Stimulated activated CD8-positive, alpha-beta memory T cell treated with anti-CD3 and anti-CD28 coated beads, Interleukin-15, amount 100 ng/mL, for 48 hours (primary cell): Measurements from ENCODE around the gene SCMH1.
"Not testable (repeated sequence)": the region's sequence is repeated elsewhere in the genome, so short reads cannot be mapped to it uniquely, and the experiment has no call there.

Source experiments
- DNase-seq, 2 donors: peaks; one replicate each; pipeline ENCODE4 v3.0.0-alpha.2; 2020; ENCODE audit warnings: low read depth in 2 of 2

The SCMH1 gene

GRCh38 chr1:41249319-41249718 lies 7.2 kb upstream of the SCMH1 start:
- no peak for DNase-seq

DNA sequence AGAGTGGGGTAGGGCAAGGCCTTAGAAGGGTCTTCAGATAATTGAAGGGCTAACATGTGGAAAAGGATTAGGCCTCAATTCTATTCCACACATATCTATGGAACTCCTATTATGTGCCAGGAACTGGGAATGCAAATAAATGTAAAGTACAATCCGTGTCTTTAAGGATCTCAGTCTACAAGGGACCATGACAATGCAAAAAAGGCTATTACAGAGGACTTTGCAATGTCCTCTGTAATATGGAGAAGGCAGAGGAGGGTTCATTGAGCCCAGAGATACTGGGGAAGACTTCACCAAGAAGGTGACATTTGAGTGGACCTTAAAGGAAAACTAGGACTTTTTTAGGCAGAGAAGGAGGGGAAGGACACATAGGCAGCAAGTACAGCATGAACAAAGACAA lies 4.5 kb upstream of the SCMH1 start:
- no peak for DNase-seq

DNA sequence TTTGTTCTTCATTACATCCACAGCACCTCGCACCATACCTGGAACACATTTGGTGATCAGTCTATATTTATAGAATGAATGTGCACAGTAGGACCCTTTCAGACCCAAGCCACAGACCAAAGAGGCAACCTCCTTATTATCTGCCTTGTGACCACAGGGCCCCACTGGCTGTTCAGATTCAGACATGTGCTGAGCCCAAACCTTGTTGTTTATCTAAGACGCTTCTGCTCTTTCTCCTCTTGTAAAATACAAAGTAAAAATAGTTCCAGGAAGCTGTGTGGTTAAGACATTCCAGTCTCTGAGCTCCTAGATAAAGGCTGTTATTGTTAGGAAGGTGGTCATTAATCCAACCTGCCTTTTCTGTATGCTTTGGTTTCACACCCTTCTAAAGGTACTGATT lies 3.6 kb upstream of the SCMH1 start:
- no peak for DNase-seq

GRCh38 chr1:41243079-41243385 lies 926 bp upstream of the SCMH1 start:
- DNase-seq, result no peak

DNA sequence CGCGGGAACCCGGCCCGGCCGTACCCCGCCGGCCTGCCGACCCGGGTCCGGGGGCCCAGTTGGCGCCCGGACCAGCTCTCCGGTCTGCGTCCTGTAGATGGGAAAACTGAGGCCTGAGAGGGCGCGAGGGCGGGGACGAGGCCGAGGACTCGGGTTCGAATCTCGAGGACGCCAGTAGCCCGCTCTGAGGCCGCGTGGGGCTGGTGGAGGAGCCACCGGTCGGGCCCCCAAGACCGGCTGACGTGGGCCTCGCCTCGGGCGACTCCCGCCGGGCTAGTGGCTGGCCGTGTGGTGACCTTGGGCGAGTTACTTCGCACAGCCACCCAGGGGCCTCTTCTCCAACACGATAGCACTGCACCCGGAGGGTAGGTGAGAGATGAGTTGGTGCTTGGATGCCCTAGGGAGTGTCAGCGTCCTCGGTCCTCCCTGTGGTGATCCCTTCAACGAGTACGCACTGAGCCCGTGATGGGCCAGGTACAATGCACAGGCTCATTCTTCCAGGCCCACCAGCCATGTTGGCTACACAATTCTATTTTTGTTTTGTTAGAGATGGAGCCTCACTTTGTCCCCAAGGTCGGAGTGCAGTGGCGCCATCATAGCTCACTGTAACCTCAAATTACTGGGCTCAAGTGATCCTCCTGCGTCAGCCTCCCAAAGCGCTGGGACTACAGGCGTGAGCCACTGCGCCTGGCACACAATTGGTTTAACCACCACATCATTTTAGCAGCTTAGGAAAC lies 404 bp upstream of the SCMH1 start:
- peak in 1 of 2 donors; percentile 1 for DNase-seq

GRCh38 chr1:41241354-41241748 lies 755 bp downstream of the SCMH1 start:
- peak; percentile 45 to 49 for DNase-seq

- DNase-seq, result no peak
These were observed 1.2 kb downstream of the SCMH1 start for GRCh38 chr1:41240781-41241353.

GRCh38 chr1:41239988-41240610 lies 2.0 kb downstream of the SCMH1 start:
- DNase-seq, result no peak

DNA sequence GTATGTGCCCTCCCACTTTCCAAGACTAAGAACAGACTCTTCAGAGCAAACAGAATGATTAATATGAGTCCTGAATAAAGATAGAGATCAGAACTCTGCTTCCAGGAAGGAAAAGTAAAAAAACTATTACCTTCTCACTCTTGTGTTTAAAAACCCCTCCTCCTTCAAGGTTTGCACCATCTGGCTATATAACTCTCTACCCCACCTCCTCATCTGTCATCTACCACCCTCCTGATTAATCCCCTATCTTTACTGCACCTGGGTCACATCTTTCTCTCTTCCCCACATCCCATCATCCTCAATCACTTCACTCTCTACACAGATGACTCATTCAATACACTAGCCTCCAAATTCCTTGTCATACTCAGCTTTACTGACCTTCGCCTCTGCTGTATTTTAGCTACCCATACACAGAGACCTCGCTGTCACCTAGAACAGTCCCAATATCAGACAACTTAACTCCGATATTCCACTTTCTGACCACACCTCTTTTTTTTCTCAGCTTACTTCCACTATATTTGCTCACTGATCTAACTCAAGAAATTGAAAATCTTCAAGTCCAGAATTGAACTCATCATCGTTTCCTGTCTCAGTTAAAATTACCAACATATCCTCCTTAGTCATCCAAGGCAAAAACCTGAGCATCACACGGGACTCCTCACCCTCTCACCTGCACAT lies 3.7 kb downstream of the SCMH1 start:
- no peak for DNase-seq

DNA sequence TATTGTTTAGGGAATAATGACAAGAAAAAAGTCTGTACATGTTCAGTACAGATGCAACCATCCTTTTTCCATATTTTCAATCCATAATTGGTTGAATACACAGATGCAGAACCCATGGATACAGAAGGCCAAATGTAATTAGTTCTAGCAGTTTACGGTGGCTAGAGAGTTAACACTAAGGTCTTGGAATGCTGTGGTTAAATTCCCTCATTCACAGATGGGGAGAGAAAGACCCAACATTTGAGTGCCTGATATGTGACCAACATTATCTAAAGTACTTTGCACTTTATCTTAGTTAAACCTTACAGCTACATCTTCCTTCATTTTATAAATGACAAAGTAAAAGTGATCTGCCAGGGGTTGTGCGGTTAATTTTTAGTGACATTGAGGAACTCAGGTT lies 5.3 kb downstream of the SCMH1 start:
- no peak for DNase-seq

- no peak for DNase-seq
These were observed 6.2 kb downstream of the SCMH1 start for GRCh38 chr1:41235893-41236292.

DNA sequence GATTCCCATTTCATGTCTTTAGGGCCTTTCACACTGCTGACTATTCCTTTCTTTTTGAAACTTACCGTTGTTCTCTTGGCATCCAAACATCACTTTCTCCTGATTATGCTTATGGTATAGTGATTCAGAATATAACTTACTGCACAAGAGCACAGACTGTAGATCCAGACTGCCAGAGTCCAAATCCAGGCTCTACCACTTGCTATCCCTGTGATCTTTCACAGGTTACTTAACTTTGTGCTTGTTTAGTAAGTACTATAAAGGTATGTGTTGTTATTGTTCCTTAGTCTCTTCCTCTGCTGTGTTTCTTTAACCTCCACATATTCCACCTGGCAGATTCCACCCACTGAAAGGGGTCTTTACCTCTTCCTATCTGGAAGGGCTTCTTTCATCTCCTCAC lies 8.4 kb downstream of the SCMH1 start:
- no peak for DNase-seq

GRCh38 chr1:41232305-41232704 lies 9.8 kb downstream of the SCMH1 start:
- DNase-seq, result no peak

DNA sequence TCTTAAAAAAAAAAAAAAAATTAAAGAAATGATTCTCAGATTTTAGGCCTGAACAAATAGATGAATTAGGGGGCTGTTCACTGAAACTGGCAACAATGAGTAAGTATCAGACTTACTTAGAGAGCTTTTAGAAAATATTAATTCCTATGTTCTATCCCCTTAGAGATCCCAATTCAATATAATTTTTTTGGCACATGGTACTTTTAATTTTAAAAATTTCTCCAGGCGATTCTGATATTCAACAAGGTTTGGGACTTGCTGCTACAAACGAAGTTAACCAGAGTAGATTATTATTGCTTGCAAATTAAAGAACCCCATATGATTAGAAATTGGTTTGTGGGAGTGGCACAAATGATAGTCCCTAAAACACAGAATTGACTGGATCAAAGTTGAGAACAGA lies 11.4 kb downstream of the SCMH1 start:
- no peak for DNase-seq

GRCh38 chr1:41229219-41229618 lies 12.9 kb downstream of the SCMH1 start:
- not testable (repeated sequence) for DNase-seq

- no peak for DNase-seq
These were observed 15.2 kb downstream of the SCMH1 start for GRCh38 chr1:41226815-41227434.

DNA sequence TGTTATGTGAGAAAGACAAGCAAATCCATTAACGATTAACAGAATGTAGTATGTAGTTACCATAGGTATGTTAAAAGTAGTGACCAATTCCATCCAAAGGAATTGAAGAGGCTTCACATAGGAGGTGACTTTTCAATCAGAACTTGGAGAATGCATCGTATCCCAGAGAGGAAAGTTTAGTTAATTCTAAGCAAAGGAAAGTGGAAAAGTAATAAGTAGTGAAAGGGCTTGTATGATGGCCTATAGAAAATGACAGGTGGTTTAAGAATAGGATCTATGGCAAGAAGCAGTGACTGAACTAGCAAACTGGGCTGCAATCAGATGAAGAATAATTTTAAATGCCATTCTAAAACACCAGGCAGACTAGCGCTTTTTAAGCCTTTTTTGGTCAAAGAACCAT lies 16.6 kb downstream of the SCMH1 start:
- no peak for DNase-seq

GRCh38 chr1:41222496-41222895 lies 19.6 kb downstream of the SCMH1 start:
- DNase-seq, result no peak

- no peak for DNase-seq
These were observed 20.1 kb downstream of the SCMH1 start for GRCh38 chr1:41221995-41222394.

- DNase-seq, result no peak
These were observed 24.0 kb downstream of the SCMH1 start for GRCh38 chr1:41218152-41218551.

- DNase-seq, result no peak
These were observed 24.7 kb downstream of the SCMH1 start for GRCh38 chr1:41217441-41217840.

DNA sequence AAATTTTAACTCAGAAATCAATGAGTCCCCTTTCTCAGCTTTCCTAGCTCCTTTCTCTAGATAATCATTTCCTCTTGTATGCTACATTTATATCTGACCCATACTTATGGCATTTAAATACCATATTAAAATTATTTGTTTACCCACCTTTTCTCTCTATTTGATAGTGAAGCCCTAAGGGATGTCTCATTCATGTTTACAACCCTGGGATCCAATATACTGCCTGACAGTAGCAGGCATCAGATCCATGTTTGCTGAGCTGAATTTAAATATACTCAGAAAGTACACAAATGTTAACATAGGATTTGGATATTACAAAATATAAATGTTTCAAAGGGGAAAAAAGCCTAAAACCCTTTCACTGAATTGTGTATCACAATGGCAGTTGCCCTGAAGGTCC lies 26.5 kb downstream of the SCMH1 start:
- DNase-seq, result no peak

- DNase-seq, result no peak
These were observed 28.8 kb downstream of the SCMH1 start for GRCh38 chr1:41213341-41213740.
